HAP-1 (cell line): ENCODE data around the gene SCMH1.

Experiments used
- DNase-seq, 2 experiments: peaks; one replicate each; pipeline ENCODE4 v3.0.0-alpha.2; 2016 to 2020; ENCODE audit warnings: low spot score in 2 of 2
- H3K27me3 ChIP-seq: fragments of 250-450 bp; sonication (Bioruptor Pico); 2 replicates; pipeline ENCODE4 v1.5.1; 2020; ENCODE audit warnings: low read depth, mild to moderate bottlenecking, moderate library complexity
- H3K36me3 ChIP-seq: fragments of 250-450 bp; sonication (Bioruptor Pico); replicated peaks from 2 replicates; pipeline ENCODE4 v1.5.1; 2020; ENCODE audit warnings: mild to moderate bottlenecking
- H3K4me1 ChIP-seq: fragments of 250-450 bp; sonication (Bioruptor Pico); 2 replicates; pipeline ENCODE4 v1.5.1; 2020; ENCODE audit warnings: mild to moderate bottlenecking
- H3K4me3 ChIP-seq: fragments of 250-450 bp; sonication (Bioruptor Pico); 2 replicates; pipeline ENCODE4 v1.5.1; 2020; ENCODE audit warnings: mild to moderate bottlenecking, moderate library complexity
- H3K9me3 ChIP-seq: fragments of 250-450 bp; sonication (Bioruptor Pico); 2 replicates; pipeline ENCODE4 v1.5.1; 2020; ENCODE audit warnings: mild to moderate bottlenecking, moderate library complexity
- in situ Hi-C: fragments of 300-500 bp; cut with MboI; formaldehyde crosslinking; loops from 3 replicates; pipeline ENCODE4 v1.14.3; 2020; ENCODE audit warnings: low sequenced_read_pairs, inconsistent platforms, mixed read lengths

SCMH1 gene

DNA sequence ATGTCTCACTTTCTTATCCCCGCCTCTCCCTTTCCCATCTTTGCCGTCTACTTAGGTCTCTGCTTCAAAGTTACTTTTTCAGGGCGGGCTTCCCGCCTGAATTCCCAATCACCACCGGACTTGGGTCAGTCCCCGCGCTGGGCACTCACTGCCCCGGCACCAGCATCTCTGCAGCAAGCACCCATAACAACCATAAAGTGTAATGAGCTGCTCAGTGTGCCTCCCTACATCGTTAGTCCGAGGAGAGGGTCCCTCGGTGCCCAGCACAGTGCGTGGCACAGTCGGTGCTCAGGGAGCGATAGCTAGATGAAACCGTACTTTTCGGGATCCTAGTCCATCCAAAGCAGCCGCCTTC, 263.2 kb downstream of the SCMH1 start:
- H3K4me1 ChIP-seq = peaks cover 11% of the 10 kb centered on the region; the same call in 1 of the 2 replicates
- in situ Hi-C loops = no loop called here
- H3K4me3 ChIP-seq = peak overlapping the region; percentile 91
- no peak for DNase-seq
- H3K36me3 ChIP-seq = peaks cover 11% of the 10 kb centered on the region
- H3K27me3 ChIP-seq = no peaks in the 10 kb centered on the region
- no peaks in the 10 kb centered on the region for H3K9me3 ChIP-seq

DNA sequence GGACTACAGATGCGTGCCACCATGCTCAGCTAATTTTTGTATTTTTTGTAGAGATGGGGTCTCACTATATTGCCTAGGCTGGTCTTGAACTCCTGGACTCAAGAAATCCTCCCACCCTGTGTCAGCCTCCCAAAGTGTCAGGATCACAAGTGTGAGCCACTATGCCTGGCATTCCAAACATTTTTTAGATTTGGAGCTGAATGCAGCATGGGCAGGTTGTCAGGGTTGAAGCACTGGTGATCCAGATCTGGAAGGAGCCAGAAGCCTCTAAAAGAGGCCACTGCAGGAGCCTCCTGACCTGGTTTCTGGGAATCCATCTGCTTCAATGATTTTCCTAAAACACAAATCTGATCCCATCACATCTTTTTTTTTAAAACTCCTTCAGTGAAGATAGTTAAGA, 264.4 kb downstream of the SCMH1 start:
- in situ Hi-C loops = no loop called here
- no peaks in the 10 kb centered on the region for H3K9me3 ChIP-seq
- peaks cover 11% of the 10 kb centered on the region; the same call in 1 of the 2 replicates for H3K4me1 ChIP-seq
- no peaks in the 10 kb centered on the region for H3K27me3 ChIP-seq
- no peak for DNase-seq
- H3K36me3 ChIP-seq = peaks cover 1% of the 10 kb centered on the region
- no peak overlapping the region for H3K4me3 ChIP-seq
